GM21515 (cell line): Measurements from ENCODE around the gene CYSLTR2.

Source experiments
- ATAC-seq: cut with Tn5 transposase; IDR thresholded peaks from one replicate; pipeline ENCODE4 v1.9.1; 2021; ENCODE audit not compliant: unreplicated experiment

The CYSLTR2 gene

DNA sequence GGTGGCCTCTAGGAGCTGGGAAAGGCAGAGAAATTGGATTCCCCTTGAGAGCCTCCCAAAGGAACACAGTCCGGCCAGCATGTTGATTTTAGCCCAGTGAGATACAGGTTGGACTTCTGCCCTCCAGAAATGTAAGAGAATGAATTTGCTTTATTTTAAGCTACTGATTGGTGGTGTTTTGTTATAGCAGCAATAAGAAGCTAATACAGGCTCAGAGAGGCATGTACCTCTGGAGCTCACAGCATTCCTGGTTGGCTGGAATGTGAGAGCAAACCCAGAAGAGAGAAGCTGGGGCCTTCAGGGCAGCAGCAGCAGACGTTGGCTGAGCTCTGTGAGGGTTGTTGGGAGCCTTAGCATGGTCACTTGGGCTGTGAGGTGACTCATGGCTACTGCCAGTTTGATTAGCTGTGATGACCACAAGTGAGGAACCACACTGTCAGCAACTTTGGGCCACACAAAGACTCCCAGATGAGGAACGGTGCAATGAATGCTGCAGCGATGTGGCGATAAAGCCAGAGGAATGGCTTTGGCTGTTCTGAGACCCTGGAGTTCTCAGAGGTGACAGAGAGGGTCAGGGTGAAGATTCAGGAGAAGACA lies 80.1 kb downstream of the CYSLTR2 start:
- ATAC-seq: no peak

- ATAC-seq: no peak
These were observed 81.8 kb downstream of the CYSLTR2 start for GRCh38 chr13:48735571-48735970.

DNA sequence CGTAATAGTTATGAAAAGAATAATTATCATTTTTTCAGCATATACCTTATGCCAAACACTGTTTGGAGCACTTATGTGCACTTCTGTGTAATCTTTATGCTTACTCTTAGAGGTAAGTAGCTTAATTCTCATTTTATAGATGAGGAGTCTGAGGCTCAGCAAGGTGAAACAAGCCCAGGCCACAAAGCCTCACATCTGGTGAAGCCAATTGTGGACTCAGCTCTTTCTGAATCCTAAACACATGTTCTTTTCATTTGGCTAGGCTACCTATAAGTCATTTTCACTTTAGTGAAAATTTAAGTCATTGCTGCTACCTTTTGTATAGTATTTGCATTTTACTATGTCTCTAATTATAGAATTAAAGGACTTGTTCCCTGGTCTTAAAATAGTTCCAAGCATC lies 84.0 kb downstream of the CYSLTR2 start:
- no peak for ATAC-seq

DNA sequence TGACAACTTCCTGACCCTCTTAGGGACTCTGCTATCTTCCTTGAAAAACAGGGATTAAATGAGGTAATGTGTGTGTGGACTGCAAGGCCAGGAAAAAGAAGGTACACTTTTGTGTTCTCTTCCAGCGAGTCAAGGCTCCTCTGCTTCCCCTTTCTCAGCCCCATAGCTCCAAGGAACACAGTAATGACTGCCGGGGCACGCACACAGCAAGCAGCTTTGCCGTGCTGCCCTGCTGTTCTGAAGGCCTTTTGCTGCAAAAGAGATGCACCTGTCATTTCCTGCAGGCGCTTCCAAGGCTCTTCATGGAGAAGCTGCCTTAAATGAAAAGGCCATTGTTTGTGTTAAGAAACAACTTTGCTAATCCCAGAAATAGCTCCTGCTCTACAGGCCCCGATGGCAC lies 84.6 kb downstream of the CYSLTR2 start:
- no peak for ATAC-seq

DNA sequence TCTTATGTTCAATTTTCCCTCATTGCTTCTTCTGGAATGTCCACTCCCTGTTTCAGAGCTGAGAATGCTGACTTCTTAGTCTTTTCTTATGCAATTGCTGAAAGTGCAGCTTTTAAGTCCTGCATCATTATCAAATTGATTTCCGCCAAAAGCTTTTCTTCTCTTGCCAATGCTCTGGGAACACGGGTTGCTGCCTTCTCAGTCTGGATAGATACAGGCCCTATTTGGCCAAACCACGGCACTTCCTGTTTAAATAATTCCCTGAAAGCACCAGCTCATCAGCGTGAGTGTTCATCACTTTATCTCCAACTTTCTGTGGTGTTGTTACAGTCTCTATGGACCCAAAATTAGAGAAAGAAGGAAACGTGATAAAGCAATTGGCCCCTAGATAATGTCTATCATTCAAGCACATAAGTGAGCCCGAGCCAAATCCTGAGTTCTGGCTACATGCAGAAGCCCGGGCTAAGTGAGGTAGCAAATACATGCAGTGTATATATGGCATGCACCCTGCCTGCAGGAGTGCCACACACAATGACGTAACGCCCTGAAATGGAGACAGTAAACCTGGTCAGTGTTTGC lies 85.7 kb downstream of the CYSLTR2 start:
- ATAC-seq: no peak

GRCh38 chr13:48741377-48741776 lies 87.6 kb downstream of the CYSLTR2 start:
- ATAC-seq: no peak

DNA sequence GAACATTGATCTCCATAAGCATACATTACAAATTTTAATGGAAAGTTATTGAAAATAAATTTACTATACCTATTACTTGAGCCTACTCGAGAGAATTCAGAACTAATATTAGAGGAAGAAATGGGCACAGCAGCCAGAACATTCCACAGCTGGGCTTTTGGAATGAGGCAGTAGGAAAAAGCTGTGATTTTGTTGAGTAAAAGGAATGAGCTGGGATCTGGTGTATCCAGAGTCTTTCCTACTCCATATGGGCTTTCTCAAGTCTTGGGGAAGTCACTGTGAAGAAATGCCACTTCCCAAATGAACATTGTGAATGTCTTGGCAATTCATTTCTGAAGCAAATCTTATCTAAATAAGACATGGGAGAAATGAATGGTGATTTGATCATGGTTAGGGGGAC lies 93.1 kb downstream of the CYSLTR2 start:
- no peak for ATAC-seq

GRCh38 chr13:48748681-48749080 lies 95.0 kb downstream of the CYSLTR2 start:
- ATAC-seq: no peak

DNA sequence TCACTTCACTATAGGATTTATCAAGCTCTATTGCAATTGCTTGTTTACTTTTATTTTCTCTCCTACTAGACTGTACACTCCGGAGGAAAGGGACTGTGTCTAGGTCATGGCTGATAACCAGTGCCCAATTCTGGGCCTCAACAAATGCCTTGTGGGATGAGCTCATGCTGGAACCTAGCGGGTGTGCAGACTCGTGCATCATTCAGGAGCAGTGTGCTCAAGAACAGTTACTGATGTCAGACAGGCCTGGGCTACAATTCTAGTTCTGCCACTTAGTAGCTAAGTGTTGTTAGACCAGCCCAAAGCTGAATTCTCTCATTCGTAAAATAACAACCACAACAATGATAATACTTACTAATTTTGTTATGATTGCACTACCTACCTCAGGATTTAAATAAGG lies 95.4 kb downstream of the CYSLTR2 start:
- ATAC-seq: no peak

DNA sequence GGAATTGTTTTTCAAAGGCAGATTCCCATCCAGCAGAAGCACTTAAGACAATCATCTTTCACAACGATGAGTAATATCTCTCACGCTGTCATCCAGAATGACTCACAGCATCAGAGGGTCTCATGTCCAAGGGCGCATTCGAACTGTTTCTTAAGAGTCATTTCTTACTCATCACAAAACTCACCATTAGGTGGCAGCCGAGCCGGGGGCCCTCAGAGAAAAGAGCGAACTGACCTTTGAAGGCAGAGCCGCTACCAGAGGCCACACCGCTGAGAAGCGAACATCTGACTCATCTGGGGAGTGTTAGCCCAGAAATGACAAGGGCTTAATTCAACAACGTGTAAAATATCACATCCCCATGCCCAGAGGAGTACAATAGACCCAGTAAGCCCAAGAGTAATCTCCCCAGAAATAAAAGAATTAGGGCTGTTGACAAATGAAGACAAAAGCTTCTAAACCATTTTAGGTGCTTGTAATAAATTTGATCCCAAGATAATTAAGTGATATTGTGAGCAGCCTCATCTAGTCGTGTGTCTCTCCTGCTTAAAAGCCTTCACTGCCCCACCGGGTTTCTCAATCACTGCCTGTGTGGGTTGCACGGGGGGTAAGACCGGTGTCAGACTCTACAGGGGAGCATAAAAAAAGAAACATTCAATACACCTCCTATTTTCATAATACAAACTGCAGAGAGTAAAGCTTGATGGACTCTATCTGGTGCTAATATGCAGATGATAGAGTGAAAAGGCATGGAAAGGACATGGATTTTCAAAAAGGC lies 96.2 kb downstream of the CYSLTR2 start:
- ATAC-seq: peak; percentile 94

DNA sequence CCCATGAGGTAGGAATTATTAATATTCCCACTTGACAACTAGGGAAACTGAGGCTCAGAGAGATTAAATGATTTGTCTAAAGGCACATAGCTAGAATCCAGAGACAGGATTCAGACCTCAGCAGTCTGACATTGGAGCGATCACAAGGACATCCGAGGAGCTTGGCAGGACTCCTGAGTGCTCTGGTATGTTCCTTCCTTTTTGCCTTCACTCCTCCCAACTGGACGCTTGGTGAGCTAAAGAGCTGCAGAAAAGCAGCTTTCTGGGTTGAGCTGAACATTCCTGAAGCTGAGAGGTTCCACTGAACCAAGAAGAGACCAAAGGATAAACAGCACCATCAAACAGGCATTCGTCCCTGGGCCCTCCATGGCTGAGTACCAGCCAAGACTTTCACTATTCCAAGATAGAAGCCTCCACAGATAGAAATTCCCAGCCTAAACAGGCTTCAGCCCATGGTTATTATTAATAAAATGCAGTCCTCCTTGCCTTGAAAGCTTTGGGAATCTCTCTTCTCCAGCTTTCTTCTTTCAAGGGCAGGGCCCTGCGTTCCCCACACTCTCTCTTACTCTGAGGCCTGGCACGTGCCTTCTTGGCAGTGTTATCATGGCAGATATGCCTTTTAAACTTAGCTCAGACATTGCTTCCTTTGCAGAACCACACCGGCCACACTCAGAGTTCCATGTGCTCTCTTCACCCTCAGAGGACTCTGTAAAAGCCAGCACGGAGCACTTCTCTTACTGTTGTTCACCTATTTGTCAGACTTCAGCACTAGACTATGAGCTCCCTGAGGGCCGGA lies 97.1 kb downstream of the CYSLTR2 start:
- no peak for ATAC-seq

DNA sequence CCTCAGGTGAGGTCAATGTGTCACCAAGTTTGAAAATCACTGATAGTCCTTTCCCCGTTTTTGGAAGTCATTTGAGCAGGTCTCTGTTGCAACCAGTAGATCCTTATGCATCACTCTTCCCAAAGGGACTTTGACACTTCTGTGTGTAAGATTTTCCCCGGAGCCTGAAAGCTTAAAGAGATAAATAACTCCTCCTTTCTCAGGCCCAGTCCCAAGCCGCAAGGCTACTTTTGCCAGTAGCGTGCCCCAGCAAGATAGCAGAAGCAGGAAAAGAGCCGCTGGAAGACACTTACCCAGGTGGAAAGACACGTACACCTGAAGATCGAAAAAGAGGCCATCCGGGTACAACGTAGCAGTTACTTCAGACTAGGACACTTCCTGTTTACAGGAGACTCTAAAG lies 106.9 kb downstream of the CYSLTR2 start:
- ATAC-seq: no peak
